Measurements from ENCODE around the gene GFOD1.

Gene GFOD1

DNA sequence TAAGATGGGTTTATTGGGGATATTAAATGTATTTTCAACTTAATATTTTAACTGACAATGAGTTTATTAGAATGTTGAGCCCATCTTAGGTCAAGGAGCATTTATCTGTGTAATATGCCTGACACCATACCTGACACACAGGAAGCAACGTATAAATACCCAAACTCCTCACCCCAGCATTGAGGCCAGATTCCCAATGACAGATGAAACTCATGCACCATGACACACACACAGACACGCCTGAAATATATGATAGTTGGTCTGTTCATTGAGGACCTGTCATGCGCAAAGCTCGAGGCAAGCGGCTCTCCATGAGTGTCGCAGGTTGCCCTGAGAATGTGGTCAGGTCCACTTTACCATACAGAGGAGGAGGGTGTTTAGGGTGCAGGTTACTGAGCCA, 64.1 kb downstream of the GFOD1 start:
- no peak for DNase-seq

DNA sequence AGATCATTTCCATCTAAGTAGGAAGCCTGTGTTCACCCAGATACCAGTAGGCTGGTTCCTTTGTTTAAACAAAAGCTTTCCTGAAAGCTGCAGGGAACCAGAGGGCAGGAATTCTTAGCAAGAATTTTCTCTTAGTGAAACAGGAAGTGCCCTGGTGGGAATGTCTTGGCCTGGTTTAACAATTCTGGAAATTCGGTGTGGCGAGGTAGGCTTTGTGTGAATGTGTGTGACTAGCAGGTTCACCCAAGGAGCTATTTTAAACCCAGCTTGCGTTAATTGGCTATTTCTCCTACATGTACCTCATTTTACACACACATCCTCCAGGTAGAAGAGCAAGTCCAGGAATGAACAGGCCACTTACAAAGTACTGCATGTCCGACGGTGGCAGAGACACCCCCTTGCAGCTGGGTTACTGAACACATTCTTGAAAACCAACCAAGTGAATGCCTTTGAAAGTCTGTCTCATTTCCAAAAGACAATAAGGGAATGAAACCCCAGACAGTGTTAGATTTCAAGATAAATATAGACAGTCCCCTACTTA, 64.6 kb downstream of the GFOD1 start:
- DNase-seq = no peak

DNA sequence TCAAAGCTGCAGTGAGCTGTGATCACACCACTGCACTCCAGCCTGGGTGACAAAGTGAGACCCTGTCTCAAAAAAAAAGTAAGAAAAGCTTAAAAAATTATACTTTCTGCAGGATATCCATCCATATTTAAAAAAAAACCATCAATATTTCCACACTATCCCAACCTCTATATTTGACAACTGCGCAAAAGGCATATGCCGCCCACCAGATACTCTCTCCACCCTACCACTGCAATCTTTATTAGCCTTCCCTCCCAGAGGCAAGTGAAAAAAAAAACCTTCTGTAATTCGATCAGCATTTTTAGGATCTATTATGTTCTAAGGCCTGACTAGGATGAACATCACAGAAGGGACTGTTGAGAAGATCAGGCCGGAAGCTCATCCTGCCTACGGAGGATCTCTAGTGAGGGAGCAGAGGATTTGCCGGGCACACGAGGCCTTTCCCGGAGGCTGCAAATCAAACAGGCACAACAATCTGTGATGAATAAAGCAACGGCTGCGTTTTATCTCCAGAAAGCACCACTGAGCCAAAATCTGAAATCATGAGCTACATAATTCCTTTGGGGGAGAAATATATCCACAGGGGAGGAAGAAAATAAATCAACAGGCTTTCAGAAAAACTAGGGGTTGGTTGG, 65.9 kb downstream of the GFOD1 start:
- no peak for DNase-seq

DNA sequence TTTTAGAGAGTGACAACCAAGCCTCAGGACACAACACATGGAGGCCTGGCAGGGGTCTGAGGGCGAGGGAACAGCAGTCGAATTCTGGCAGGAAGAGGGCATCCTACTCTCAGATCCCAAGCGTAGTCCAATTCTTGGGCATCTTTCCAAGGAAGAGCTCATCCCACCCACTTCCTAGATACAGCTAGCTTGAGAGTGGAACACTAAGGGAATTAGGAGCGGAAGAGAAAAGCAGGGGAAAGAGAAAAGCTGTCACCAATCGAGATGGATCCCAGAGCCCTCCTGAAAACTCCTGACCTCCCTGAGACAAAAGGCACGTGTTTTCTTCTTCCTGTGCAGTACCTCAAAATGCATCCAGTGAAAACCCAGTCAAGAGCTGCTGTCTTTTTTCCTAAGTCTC, 67.1 kb downstream of the GFOD1 start:
- no peak for DNase-seq

DNA sequence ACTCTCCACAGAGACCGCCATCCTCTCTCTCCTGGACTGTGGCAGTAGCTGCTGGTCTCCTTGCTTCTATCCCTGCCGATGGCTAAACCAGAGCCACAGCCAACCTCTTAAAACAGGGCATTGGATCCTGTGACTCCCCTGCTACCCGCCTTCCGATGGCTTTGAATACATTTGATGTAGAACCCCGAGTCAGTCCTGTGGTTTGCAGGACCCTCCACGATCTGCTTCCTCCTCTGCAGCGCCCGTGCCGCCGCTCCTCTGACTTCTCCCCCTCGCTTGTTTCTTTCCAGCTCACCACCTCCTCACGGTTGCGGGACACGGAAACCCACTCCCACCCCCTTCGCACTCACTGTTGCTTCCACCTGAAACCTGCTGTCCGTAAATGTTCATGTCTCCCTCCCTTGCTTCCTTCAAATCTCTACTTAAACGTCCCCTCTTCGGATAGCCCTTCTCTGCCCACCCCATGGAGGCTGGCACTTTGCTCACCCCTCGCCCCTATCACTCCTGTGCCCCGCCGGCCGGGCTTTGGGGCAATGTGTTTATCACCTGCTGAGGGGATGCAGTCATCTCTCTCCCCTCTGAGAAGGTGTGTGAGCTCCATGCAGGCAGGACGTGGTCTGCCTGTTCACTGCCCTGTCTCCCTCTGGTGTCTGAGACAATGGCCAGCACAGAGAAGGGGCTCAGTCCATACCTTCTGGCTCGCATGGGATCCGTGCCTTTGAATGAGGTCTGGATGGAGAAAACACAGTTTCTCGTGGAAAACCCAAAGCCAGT, 67.8 kb downstream of the GFOD1 start:
- DNase-seq = no peak

DNA sequence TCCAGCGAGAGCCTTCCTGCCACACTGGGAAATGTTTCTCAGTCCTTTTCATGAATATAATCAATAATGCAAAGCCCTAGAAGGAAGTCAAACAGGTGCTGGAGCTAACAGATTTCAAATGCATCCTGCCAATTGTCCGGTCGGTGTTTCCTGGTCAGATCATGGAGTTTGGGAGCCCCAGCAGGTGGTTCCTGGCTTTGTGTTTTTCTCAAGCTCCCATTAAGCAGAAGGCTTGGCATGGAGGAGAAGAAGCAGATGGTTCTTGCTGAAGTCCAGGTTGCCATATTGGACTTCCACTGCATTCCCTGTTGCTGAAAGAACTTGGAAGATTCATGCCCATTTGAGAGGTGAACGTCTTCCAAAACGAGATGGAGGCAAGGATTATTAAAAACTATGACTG, 68.6 kb downstream of the GFOD1 start:
- no peak for DNase-seq

DNA sequence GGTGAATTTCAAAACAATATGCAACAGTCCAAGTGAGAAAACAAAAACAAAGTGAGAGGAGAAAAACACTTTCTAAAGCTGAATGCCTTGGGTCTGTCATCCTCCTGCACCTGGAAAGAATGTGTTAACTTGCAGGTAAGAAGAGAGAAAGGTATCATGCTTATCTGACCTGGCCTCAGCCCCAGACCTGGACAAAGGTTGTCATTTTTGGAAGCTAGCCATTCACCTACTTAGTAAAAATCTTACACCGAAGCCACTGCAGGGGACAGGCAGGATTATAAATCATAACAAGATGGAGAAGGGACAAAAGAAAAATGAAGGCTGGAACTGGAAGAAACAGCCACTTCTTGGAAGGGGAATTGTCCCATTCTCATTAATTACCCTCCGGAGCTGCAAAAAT, 69.4 kb downstream of the GFOD1 start:
- DNase-seq = no peak

DNA sequence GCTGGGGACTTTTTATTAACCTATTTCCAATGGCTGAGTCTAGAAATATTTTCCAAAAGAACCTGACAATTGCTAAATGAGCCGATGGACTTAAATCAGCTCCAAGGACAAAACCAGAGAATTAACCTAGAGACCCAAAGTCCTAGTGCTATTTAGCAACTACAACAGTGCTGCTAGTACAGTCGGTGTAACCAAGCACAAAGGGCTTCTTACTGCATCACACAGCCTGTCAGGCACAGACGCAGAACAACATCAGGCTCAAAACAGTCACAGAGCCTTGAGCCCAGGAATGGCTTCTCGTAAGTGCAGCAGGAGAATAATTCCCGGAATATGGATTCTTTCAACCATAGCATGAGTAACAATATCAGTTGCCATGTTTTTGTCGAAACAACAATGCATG, 70.0 kb downstream of the GFOD1 start:
- DNase-seq = no peak

DNA sequence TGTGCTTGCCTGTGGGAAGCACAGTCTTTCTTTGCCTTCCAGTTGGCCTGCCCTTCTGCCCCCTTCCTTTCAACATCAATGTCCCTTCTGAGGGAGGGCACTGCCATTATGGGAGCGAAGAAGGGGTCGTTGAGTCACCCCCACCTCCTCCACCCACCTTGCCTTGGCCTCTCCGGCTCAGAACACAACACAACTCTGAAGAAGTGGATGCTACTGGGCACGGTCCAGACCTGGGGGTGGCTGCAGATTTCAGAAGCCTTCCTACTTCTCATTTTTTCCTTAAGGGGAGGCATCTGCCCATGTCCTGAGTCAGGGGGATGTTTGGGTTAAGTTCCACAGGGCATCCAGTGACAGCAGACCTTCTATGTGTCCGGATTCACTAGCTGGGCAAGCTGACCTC, 72.1 kb downstream of the GFOD1 start:
- DNase-seq = no peak

DNA sequence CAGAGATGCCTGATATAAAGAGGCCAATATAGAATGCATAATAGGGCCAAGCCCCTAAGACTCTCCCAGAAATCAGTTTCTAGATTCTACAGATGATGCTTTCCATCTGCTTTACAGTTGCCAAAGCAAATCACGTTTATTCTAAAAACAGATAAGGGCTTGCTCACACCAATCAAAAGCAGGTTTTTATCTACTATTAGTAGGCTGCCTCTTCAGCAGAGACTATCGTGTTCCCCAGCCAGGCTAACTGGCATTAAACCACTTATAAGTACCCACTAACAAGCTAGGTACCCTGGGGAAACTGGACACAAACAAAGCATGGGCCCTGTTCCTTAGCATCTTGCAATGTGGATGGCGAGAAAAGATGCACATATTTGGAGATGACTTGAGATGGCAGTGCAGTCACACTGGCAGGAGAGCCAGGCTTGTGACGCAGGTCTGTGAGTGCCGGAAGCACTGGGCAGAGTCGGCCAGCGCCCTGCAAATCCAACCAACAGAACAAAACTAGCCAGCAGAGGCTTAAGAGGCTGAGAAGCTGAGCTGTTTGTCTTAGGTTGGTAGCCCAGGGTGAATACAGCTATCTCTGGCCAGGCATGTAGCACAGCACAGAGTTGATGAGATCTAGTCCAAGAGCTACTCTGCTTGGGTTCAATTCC, 73.4 kb downstream of the GFOD1 start:
- DNase-seq = no peak

DNA sequence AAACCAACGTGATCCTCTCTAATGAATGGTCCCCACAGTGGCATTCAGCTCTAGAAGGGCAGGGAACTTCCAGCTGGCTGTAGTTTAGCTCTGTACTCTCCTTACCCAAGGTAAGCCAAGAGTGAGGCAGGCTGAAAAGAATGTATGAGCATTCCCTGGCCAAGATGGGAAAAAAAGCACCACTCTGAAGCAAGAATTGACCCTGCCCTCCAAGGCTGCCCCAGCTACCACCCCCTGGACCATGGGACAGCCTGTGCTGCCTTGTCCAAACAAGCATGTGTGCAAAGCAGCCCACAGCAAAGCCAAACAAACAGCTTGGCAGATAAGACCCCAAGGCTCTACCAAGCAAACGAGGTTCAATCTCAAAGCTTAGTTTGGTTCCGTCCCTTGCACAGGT, 73.9 kb downstream of the GFOD1 start:
- DNase-seq = no peak

DNA sequence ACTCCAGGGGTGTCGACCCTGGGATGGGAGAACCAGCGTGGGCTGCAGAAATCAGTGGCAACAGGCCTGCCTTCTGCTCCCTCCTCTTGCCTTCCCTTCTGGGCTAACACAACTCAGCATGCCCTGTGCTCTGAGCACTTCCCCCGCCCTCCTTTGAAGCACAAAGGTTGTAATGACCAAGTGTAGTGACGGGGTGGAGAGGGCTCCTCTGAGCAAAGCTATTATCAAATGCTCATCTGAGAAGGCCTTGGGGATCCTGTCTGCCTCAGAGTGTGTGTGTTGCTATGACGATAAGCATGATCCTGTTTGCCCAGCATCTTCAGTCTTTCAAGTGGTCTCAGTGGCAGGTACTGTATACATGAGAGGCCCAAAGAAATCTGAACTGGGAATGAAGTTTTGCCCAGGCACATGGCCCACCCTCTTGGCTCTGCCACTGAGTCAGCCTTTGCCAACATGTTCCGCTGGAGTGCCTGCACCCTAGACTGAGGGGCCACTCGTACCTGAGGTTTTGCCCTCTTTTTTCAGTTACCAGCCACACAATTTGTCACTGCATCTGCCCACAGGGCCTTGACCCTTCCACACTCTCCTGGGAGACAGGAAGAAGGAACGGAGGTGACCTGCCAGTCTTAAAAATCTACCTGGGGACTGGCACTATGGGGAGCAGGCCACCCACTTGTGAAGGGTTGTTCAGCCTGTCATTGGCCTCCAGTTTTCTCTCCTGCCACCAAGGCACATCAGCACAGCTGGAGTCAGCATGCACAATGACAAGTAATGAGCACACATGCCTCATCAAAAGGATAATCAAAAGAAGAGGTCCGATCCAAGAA, 74.5 kb downstream of the GFOD1 start:
- DNase-seq = no peak

DNA sequence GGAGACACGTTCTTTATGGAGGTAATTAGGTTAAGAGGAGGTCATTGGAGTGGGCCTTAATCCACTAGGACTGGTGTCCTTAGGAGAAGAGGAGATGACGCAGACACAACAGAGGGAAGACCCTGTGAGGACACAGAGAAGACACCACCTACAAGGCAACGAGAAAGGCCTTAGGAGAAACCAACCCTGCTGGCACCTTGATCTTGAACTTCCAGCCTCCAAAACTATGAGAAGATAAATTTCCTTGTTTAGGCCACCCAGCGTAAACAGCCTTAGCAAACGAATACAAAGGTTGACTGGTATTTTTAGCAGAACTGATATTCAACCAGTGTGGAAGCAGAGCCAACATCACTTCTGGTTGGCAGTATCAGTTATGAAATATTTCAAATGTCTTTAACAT, 75.2 kb downstream of the GFOD1 start:
- DNase-seq = no peak

DNA sequence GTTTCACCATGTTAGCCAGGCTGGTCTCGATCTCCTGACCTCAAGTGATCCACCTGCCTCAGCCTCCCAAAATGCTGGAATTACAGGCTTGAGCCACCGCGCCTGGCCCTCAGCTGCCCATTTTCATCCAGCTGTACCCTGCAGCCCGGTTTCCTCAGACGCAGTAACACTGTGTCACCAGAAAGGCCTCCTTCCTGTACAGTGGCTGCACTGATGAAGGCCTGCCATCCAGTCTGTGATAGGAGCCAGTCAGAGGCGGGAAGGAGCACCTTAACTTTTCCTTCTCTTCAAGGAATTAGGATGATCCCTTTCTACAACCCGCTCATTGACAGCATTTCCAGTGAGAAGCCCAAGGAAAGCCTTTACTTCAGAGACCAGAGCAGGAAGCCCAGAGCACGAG, 75.9 kb downstream of the GFOD1 start:
- DNase-seq = no peak

DNA sequence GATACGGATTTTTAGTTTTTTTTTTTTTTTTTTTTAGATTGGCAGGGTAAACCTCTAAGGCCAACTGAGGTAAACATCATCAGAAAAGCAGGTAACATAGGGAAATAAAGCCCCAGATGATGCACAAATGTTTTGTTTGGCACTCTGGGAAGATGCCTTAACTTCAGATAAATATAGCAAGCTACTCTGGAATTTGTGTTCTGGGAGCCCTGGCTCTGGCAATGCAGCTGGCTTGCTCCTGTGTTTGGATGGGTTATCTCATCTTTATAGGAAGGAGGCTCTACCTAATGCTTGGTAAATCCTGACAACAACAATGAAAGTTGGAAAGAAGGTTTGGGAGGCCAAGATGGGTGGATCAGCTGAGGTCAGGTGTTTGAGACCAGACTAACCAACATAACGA, 77.4 kb downstream of the GFOD1 start:
- DNase-seq = no peak

DNA sequence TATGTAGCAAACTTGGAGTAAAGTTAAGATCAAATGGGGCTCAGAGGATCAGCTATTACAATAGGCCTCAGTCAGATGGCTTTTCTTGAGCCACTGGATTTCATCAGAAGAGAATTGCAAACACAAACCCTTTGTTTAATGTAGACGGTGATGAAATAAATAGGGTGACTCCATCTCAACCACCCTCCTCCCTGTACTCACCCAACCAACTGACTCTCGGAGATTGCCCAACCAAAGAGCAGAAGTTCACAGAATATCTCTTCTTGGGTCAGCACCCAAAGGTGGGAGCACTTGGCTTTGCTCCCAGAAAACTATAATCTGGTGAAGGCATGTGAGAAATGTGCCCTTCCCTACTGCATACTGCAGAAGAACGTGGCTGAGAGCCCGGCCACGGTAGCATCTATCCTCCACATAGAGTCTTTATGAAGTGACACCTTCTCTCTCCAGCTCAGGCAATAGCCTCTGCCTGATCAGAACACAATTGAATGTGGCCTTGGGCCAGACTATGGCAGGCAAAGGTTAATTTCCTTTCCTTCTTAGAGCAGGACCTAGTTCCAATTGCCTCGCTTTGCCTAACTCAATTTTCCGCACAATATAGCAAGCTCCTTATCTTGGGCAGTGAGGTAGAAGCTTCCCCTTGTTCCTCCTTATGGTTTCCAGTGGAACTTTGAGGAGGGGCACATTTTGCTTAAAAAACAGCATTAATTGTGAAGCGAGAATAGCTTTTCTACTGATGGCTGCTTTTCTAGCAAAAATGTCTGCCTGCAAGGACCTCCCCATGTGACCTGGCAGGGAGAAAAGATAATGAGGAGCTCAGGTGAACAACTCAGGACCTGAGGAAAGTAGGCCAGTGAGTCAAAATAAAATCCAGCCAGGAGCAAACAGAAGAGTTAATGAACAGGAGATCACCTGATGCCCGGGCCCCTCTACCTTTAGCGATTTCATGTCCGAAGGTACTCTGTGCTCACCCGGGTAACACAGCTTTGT, 79.4 kb downstream of the GFOD1 start:
- no peak for DNase-seq

DNA sequence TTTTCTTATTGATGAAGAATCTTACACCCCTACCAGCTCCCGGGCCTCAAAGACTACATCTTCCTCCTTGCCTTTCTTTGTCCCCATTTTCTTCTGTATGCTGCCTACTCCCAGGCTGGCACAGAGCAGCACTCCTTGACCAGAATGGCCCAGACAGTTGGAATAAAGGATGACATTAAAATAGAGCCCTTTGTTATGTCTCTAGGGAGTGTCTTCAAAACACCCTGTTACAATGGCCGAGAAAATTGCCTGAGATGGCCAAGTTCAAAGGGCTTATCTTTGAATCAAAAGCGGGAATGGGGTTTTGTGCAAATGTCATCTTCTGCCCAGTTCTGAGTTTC, 80.1 kb downstream of the GFOD1 start:
- no peak for DNase-seq

DNA sequence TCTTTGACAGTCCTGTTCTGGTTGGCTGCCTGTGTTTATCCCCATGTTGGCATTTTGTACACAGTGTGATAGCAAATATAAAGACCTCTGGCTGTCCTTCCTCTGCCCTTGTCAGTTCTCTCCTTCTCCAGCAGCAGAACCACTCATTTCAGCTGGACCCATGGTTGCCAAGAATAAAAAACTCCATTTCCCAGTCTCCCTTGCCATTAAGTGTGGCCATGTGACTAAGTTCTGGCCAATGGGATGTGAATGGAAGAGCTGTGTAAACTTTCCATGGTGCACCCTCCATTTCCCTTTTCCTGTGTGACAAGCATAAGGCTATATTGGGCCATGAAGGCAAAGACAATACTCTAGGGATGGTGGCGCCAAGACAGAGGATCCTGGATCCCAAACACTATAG, 80.6 kb downstream of the GFOD1 start:
- no peak for DNase-seq

DNA sequence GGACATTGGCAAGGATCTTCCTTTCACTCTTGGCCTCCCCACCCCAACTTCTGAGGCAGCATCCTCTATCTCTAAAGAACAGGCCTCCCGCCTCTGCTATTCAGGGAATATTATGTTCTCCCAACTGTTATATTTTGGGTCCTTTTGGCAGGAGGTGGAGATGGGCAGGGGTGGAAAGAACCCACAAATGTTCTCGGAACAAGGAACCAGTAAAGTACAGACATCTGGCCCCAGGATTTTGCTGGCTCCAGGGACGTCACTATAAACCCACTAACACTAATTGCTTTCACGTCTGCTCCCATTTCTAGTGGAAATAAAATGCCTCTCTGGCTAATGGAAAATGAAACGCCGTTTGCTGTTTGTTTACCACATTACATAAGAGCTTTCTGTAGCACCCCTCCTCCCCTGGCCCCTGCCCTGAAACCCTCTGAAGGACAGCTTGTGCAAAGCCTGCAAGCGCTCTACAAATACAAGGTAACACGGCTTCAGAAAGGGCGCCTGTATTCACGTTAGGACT, 81.4 kb downstream of the GFOD1 start:
- no peak for DNase-seq

DNA sequence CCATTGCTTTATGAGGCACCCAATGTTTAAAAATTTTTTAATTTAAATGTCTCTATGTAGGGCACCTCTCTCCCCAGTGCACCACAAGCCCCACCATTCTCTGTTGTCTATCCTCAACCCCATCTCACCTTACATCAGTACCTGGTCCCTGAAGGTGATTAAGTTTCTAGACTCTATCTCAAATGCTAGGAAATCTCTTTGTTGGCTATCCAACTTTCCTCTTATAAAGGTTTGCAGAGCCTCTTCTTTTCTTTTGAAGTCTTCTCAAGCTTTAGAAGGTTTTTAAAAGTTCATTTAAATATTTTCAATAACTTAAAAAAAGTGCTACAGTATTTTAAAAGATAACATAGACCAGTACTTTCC, 82.5 kb downstream of the GFOD1 start:
- no peak for DNase-seq

DNA sequence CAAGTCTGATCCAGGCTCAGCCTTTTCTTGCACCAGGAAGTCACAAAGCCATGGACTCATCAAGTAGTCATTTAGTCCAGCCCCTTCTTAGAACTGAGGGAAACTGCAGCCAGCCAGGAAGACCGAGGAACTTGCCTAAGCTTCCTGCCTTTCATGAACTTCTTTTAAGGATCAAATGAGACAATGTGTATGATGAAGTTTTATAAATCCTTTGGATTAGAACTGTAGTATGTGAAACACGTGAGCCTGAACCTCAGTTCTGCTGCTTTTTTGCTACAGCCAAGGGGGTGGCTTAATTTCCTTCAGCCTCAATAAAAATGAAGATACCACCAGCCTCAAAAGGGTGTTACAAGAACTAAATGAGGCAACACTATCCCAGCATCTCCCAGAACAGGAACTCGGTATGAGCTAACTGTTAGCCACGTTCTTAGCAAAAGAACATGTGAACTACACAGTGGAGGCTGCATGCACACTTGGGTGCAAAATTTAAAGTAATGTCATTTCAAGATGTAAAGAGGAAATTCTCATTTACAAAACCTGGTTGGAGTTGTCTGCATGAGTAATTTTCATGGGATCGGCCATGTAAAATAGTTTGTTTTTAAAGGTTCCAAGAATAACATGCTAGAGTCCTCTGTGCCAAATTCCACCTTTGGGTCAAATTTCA, 83.0 kb downstream of the GFOD1 start:
- DNase-seq = no peak

Data from T-helper 9 cell (primary cell).